ENCODE measurements around the gene ILKAP.

The ILKAP gene

GRCh38 chr2:238148981-238149380 is 54.5 kb downstream of the ILKAP start:
- no peak for DNase-seq (ENCODE audit: low read depth)
- H3K4me3 ChIP-seq (ENCODE audit: low read depth, low read length): no peak overlapping the region
- no peak for TF ChIP-seq CTCF (IDR thresholded peaks at IDR 0.05; ENCODE audit: control insufficient read depth, extremely low read depth, insufficient read depth)

- no peak for DNase-seq (ENCODE audit: low read depth)
- H3K4me3 ChIP-seq (ENCODE audit: low read depth, low read length): no peak overlapping the region
- TF ChIP-seq CTCF (IDR thresholded peaks at IDR 0.05; ENCODE audit: control insufficient read depth, extremely low read depth, insufficient read depth): no peak
Observed at GRCh38 chr2:238146884-238147544, 56.5 kb downstream of the ILKAP start.

GRCh38 chr2:238145851-238146250 is 57.6 kb downstream of the ILKAP start:
- no peak for TF ChIP-seq CTCF (IDR thresholded peaks at IDR 0.05; ENCODE audit: control insufficient read depth, extremely low read depth, insufficient read depth)
- H3K4me3 ChIP-seq (ENCODE audit: low read depth, low read length): no peak overlapping the region
- no peak for DNase-seq (ENCODE audit: low read depth)

GRCh38 chr2:238145046-238145445 is 58.4 kb downstream of the ILKAP start:
- no peak for TF ChIP-seq CTCF (IDR thresholded peaks at IDR 0.05; ENCODE audit: control insufficient read depth, extremely low read depth, insufficient read depth)
- no peak for DNase-seq (ENCODE audit: low read depth)
- no peak overlapping the region for H3K4me3 ChIP-seq (ENCODE audit: low read depth, low read length)

GRCh38 chr2:238144262-238144661 is 59.2 kb downstream of the ILKAP start:
- DNase-seq (ENCODE audit: low read depth): no peak
- no peak for TF ChIP-seq CTCF (IDR thresholded peaks at IDR 0.05; ENCODE audit: control insufficient read depth, extremely low read depth, insufficient read depth)
- no peak overlapping the region for H3K4me3 ChIP-seq (ENCODE audit: low read depth, low read length)

- TF ChIP-seq CTCF (IDR thresholded peaks at IDR 0.05; ENCODE audit: control insufficient read depth, extremely low read depth, insufficient read depth): no peak
- no peak for DNase-seq (ENCODE audit: low read depth)
- no peak overlapping the region for H3K4me3 ChIP-seq (ENCODE audit: low read depth, low read length)
Observed at GRCh38 chr2:238143239-238143951, 60.1 kb downstream of the ILKAP start.
